Keratinocyte (primary cell): ENCODE data around the gene BCL7A. TPM values are rescaled to one million over a fixed set of nuclear protein-coding genes. Genes with fewer than 3 reads are reported as not detected.

ENCODE experiments used
- DNase-seq: peaks from one replicate; pipeline ENCODE4 v3.0.0-alpha.2; 2011; ENCODE audit warnings: low read depth, missing footprints, low spot score
- FAIRE-seq: peaks from 2 replicates; lab custom pipeline; 2011; peaks lifted over from hg19 to GRCh38; lab: Jason Lieb, UNC
- H2AFZ ChIP-seq: 2 replicates; pipeline ENCODE4 v1.6.0; 2012; ENCODE audit warnings: low read length, control low read depth, inconsistent platforms; ENCODE audit not compliant: control insufficient read depth
- H3K27ac ChIP-seq: 2 replicates; pipeline ENCODE4 v1.5.1; 2011; ENCODE audit warnings: low read length; ENCODE audit not compliant: control insufficient read depth, insufficient read depth
- H3K27me3 ChIP-seq: 3 replicates; pipeline ENCODE4 v1.6.0; 2011; ENCODE audit warnings: low read length; ENCODE audit not compliant: control insufficient read depth, insufficient read depth; ENCODE audit errors: extremely low read depth
- H3K36me3 ChIP-seq, 2 experiments: 2 replicates in 1 of 2; 3 replicates in 1 of 2; pipeline ENCODE4 v1.5.1; 2011; ENCODE audit warnings: low read length in 2 of 2, mild to moderate bottlenecking in 1 of 2; ENCODE audit not compliant: control insufficient read depth in 2 of 2, insufficient read depth in 2 of 2; ENCODE audit errors: extremely low read depth in 1 of 2
- H3K4me1 ChIP-seq: 3 replicates; pipeline ENCODE4 v1.5.1; 2011; ENCODE audit warnings: low read length; ENCODE audit not compliant: control insufficient read depth, insufficient read depth; ENCODE audit errors: extremely low read depth
- H3K4me2 ChIP-seq: 3 replicates; pipeline ENCODE4 v1.6.0; 2011; ENCODE audit warnings: low read depth, low read length; ENCODE audit not compliant: control insufficient read depth, insufficient read depth; ENCODE audit errors: extremely low read depth
- H3K4me3 ChIP-seq, 3 experiments: fragments of 200-600 bp in 1 of 3; sonication (generic) in 1 of 3; 2 replicates in 2 of 3; 3 replicates in 1 of 3; pipeline ENCODE4 v1.5.1; 2011 to 2016; ENCODE audit warnings: low read length in 3 of 3, mild to moderate bottlenecking in 3 of 3, control low read depth in 2 of 3, inconsistent platforms in 1 of 3, low read depth in 1 of 3, mixed read lengths in 1 of 3, mixed run types in 1 of 3, moderate library complexity in 1 of 3; ENCODE audit not compliant: control insufficient read depth in 2 of 3, insufficient read depth in 2 of 3; ENCODE audit errors: extremely low read depth in 1 of 3
- H3K79me2 ChIP-seq: 2 replicates; pipeline ENCODE4 v1.6.0; 2012; ENCODE audit warnings: low read length; ENCODE audit not compliant: control insufficient read depth, insufficient read depth
- H3K9ac ChIP-seq: 3 replicates; pipeline ENCODE4 v1.6.0; 2011; ENCODE audit warnings: low read length; ENCODE audit not compliant: control insufficient read depth, insufficient read depth; ENCODE audit errors: extremely low read depth
- H3K9me1 ChIP-seq: 3 replicates; pipeline ENCODE4 v1.6.0; 2011; ENCODE audit warnings: low read length; ENCODE audit not compliant: control insufficient read depth, insufficient read depth; ENCODE audit errors: extremely low read depth
- H3K9me3 ChIP-seq: 2 replicates; pipeline ENCODE4 v1.5.1; 2012; ENCODE audit warnings: low read depth, low read length; ENCODE audit not compliant: control insufficient read depth
- H4K20me1 ChIP-seq: 3 replicates; pipeline ENCODE4 v1.6.0; 2011; ENCODE audit warnings: low read length; ENCODE audit not compliant: control insufficient read depth, insufficient read depth; ENCODE audit errors: extremely low read depth
- EZH2 ChIP-seq: IDR thresholded peaks from one replicate; pipeline ENCODE4 v1.6.1; 2012; ENCODE audit warnings: inconsistent platforms, mild to moderate bottlenecking, low read length, moderate library complexity
- dilution Hi-C: fragments of 300-500 bp; cut with MboI; formaldehyde crosslinking; loops from one replicate; pipeline ENCODE4 v1.7.0; 2020; ENCODE audit warnings: low sequenced_read_pairs; ENCODE audit not compliant: extremely low pct_ligation_motif_present
- polyA plus RNA-seq, 5 experiments: library from polyadenylated mRNA; depleted of rRNA in 3 of 5; stranded (reverse) in 3 of 5; stranded (forward) in 1 of 5; unstranded in 1 of 5; fragments of >200 nt; gene quantifications; 1 replicate in 1 of 5; 2 replicates in 3 of 5; 3 replicates in 1 of 5; pipeline versions ENCODE4 v1.2.1 to v1.2.3, GENCODE V29; 2011 to 2012; ENCODE audit warnings: missing spikeins in 2 of 5, low read depth in 1 of 5, low replicate concordance in 1 of 5
- TF ChIP-seq, protein P1 (sequence below), 3 experiments: IDR thresholded peaks in 1 of 3; conservative IDR thresholded peaks in 1 of 3; optimal IDR thresholded peaks in 1 of 3; 2 replicates in 2 of 3; 3 replicates in 1 of 3; pipeline versions ENCODE3 to v1.5.1; 2011; ENCODE audit warnings: low read length in 3 of 3, mild to moderate bottlenecking in 3 of 3, moderate library complexity in 2 of 3, control low read depth in 1 of 3, inconsistent platforms in 1 of 3; ENCODE audit not compliant: insufficient read depth in 2 of 3; ENCODE audit errors: extremely low read depth in 1 of 3

The BCL7A gene
- polyA plus RNA-seq, 1 donor (not counting 4 experiments of a cell fraction or from before 2014, with no cell fraction given), result 12.8 TPM

DNA sequence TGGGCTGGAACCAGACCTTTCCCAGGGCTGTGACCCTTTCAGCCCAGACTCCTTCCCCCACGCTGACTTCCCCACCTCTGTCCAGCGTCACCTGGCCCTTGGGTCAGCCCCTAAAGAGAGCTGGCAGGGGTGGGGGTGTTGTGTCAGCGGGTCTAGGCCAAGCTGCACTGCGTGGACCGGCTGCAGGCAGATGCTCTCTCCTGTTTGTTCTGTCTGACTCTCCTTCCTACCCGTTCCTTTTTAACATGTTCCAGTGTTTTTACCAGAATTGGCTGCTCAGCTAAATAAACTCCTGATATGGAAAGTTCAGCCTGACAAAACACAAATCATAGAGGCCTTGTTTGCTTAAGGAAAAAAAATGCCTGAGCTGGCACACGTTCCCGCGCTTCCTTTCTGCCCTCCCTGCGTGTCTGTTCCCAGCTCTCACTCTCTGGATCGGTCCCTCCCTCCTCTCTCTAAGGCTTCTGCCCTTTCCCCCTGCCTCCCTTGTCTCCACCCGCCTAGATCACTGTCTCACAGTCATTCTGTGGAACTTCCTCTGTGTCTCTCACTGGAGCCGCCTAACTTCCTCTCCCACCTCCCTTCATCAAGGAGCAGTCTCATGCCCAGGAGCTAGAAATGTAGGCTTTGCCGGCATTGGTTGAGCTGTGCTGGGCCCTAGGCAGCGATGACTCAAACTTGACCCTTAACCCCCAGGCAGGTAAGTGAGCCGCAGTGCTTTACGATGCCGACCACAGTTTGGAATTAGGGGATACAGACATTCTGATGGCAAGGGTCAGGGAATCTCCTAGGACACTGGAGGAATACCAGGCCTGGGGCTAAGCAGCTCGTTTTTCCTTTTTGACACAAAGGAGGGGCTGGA lies 41.4 kb downstream of the BCL7A start:
- Histone ChIP-seq H3K9me3 (no peaks in the 10 kb centered on the region), H3K27ac (peak overlapping the region; percentile 59), H3K36me3 (peaks cover 11% of the 10 kb centered on the region in 2 experiments), H3K4me2 (peak overlapping the region; percentile 7), H2AFZ (peak overlapping the region; percentile 63), H4K20me1 (no peaks in the 10 kb centered on the region), H3K9ac (peak overlapping the region; percentile 57), H3K4me1 (peaks cover 18% of the 10 kb centered on the region), H3K27me3 (no peaks in the 10 kb centered on the region), H3K4me3 (no peak overlapping the region), H3K9me1 (no peaks in the 10 kb centered on the region), H3K79me2 (no peaks in the 10 kb centered on the region)
- dilution Hi-C loops, result no loop called here
- TF ChIP-seq, protein P1, sequence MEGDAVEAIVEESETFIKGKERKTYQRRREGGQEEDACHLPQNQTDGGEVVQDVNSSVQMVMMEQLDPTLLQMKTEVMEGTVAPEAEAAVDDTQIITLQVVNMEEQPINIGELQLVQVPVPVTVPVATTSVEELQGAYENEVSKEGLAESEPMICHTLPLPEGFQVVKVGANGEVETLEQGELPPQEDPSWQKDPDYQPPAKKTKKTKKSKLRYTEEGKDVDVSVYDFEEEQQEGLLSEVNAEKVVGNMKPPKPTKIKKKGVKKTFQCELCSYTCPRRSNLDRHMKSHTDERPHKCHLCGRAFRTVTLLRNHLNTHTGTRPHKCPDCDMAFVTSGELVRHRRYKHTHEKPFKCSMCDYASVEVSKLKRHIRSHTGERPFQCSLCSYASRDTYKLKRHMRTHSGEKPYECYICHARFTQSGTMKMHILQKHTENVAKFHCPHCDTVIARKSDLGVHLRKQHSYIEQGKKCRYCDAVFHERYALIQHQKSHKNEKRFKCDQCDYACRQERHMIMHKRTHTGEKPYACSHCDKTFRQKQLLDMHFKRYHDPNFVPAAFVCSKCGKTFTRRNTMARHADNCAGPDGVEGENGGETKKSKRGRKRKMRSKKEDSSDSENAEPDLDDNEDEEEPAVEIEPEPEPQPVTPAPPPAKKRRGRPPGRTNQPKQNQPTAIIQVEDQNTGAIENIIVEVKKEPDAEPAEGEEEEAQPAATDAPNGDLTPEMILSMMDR (optimal IDR thresholded peaks at IDR 0.05 in 1 of 3, IDR thresholded peaks at IDR 0.05 in 1 of 3, conservative IDR thresholded peaks at IDR 0.05 in 1 of 3; ENCODE audit: extremely low read depth in 1 of 3, insufficient read depth in 2 of 3, low read length in 3 of 3), result no peak
- TF ChIP-seq EZH2, result no peak
- FAIRE-seq (peak; percentile 77), DNase-seq (peak; percentile 33)

DNA sequence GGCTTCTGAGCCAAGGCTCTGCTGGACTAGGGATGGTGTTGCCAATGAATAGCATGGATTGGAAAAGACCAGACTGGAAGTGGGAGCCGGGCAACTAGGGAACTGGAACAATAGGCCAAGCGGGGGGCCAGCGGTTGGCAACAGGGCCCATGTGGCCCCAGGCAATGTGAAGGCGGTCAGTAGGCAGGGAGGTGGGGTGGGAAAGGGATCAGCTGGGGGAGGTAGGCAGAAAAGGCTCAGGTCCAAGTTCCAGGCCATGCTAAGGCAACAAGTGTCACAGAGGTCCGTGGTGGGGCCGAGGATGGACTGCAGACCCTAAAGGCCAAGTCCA lies 42.0 kb downstream of the BCL7A start:
- Histone ChIP-seq H3K4me3 (no peak overlapping the region), H3K4me2 (peak overlapping the region; percentile 7), H3K9me1 (no peaks in the 10 kb centered on the region), H3K4me1 (peaks cover 18% of the 10 kb centered on the region), H3K9me3 (no peaks in the 10 kb centered on the region), H3K9ac (no peak overlapping the region), H4K20me1 (no peaks in the 10 kb centered on the region), H3K27me3 (no peaks in the 10 kb centered on the region), H2AFZ (no peak overlapping the region), H3K27ac (no peak overlapping the region), H3K36me3 (peaks cover 10 to 11% of the 10 kb centered on the region in 2 experiments), H3K79me2 (no peaks in the 10 kb centered on the region)
- DNase-seq, result no peak
- TF ChIP-seq, protein P1 (optimal IDR thresholded peaks at IDR 0.05 in 1 of 3, IDR thresholded peaks at IDR 0.05 in 1 of 3, conservative IDR thresholded peaks at IDR 0.05 in 1 of 3; ENCODE audit: extremely low read depth in 1 of 3, insufficient read depth in 2 of 3, low read length in 3 of 3), result no peak
- no peak for TF ChIP-seq EZH2
- dilution Hi-C loops, result no loop called here
- no peak for FAIRE-seq
